HG02623 (cell line): ENCODE data around the gene SURF2.

Experiments used
- ATAC-seq: cut with Tn5 transposase; IDR thresholded peaks from one replicate; pipeline ENCODE4 v1.9.1; 2021; ENCODE audit warnings: moderate library complexity; ENCODE audit not compliant: unreplicated experiment

The SURF2 gene

DNA sequence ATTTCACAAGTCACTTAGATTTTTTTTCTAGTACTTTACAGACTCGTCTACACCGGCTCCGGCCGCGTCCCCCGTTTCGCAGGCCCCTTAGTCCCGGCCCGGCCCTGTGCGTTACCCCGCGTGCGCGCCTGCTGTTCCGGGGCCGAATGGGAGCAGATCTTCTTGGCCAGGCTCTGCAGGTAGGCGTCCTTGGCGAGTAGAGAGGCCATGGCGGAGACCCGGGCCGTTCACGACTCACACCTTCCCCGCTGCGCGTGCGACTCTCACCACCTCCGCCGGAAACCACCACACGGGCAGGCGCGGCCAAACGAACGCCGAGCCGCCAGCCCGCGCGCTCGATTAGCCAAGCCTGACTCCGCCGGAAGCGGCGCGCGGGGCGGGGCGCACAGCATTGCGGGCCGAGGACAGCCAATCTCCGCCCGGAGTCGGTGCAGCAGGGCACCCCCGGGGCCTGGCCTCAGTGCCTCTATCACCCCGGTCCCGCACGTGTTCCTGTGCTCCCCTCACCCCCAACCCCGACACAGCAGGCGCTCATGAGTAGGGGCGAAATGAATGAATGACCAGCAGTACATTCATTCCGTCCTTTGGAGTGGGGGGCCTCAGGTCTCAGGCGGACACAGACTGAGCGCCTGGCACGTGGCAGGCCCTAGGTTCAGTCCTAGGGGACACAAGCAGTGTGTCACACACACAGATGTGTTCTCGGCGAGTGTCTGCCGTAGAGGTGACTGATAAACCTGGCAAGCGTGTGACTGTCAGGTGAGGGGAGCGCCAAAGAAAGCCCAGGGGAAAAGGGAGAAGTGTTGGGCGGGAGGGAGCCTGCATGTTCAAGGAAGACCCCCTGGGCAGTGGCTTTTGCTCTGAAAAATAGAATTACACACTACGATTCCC lies 20.2 kb upstream of the SURF2 start, which contains the start of gene SURF6:
Gene SURF6 (minus strand): TSS at position 265 of the 888 bp plus-strand sequence. CDS start 56 bp downstream, at position 209.
- ATAC-seq: peak; percentile 85

DNA sequence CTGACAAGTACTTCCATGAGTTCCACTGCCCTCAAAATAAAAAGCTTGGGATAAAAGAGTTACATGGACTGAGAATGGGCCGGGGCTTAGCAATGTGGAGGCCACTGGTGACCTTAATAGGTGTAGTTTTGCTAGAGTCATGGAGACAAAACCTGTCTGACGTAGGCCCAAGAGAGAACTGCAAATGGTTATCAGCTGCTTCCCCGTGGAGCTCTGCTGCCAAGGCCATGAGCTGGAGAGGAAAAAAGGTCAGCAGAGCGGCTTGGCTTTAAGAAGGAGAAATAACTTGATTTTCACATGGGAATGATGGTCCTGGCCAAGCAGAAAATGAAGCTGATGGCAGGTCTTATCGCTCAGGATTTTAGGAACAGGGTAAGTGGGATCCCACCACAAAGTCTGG lies 16.7 kb upstream of the SURF2 start:
- ATAC-seq: no peak

DNA sequence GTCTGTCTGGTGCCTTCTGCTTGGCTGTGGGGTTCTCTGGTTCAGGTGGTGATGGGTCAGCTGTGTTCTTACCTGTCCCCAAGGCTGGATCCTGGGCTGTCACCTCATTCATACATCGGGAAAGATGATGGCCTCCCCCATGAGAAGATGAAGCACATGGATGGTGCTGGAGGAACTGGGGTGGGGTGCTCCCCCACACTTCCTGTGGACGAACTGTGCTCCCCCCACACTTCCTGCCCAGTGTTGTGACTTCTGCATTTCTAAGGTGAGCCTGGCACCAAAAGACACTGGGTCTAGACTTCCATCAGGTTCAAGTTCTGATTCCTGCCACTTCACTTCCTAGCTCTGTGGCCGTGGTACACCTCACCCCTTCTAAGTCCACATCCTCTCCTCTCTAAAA lies 16.1 kb upstream of the SURF2 start:
- ATAC-seq: no peak

DNA sequence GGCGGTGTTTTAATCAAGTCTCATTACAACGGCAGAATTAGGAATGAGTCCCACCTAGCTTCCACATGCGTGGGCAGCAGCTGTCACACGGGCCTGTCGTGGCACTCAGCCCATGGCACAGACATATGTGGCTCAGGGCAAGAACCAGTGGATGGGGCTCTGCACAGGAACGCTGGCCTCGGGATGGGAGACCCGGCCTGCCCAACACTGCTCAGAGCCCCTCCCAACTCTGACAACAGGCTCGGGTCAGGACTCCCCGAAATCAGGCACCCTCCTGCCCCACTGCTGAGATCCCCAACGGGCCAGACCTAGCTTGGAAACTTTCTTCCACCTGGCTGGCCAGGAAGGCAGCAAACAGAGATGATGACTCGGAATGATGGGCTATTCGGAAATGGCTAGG lies 15.4 kb upstream of the SURF2 start:
- ATAC-seq: no peak

GRCh38 chr9:133341369-133342068 lies 14.8 kb upstream of the SURF2 start:
- no peak for ATAC-seq

- no peak for ATAC-seq
Measured at GRCh38 chr9:133342069-133342406, 14.3 kb upstream of the SURF2 start.

GRCh38 chr9:133342570-133342969 lies 13.8 kb upstream of the SURF2 start:
- ATAC-seq: no peak

DNA sequence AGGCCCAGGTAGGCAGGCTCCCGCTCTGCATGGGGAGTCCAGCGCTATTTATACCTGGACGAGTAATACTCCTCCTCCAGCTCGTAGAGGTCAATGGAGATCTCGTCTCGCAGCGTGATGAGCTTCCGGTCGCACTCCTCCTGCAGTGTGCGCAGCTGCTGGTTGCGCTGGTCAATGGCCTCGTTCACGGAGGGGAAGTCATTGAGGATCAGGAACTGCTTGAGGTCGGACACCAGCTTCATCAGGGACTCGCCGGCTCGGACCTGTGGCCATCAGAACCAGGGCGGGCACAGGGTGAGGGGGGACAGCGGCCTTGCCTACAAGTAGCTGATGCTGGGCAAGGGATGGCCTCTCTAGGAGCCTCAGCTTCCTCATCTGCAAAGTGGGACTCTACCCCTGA lies 12.3 kb upstream of the SURF2 start:
- no peak for ATAC-seq

DNA sequence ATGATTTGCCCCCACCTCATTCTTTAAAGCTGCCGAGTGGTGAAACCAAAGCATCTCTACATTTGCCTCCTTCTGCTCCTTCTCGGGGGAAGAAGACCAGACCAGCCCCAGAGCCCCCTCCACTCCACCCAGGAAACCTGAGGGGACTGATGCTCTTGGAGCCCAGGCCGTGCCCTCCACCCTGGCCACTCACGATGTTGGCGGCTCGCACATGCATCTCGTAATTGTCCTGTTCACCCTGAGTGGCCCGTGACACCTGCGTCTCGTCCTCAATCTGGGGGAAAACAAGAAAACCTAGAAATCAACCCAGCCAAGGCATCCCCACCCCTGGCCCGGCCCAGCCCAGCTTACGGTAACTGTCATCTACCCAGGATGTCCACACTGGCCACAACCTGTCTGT lies 11.4 kb upstream of the SURF2 start:
- no peak for ATAC-seq

DNA sequence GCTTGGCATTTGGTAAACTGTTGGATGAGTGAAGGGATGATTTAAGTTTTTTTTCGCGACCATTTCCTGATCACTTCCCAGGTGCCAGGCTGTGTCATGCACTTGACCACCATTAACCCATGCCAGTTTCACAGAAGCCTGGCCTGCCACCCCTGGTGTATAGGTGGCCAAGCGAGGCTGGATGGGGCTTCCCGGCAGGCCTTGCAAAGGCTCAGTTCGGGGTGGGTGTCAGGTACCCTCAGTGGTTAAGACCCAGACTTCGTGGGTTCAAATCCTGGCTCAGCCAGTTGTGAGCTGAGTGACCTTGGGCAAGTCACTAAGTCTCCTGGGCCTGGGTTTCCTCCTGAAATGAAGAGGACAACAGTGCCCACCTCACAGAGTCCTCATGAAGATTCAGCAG lies 10.8 kb upstream of the SURF2 start:
- ATAC-seq: no peak

- no peak for ATAC-seq
Measured at GRCh38 chr9:133346021-133346785, 10.1 kb upstream of the SURF2 start.

DNA sequence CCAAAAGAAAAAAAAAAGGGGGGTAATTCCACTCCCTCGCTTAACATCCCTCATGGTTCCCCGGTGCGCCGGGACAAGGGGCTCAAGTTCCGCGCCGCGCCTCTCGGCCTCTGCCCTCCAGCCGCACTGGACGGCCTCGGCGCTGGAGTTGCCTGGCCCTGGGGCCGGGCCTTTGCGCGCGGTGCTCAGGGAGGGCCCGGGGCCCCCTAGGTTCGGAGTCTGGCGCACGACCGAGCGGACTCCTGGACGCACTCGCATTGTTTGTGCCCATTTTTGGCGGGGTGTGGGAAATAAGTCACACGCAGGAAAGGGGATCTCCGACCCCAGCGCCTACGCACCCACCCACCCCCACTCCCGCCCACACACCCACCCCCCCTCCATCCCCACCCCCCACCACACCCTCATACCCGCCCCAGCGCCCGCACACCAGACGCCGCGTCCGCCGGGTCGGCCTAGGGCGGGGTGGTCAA lies 8.8 kb upstream of the SURF2 start:
- ATAC-seq: peak; percentile 31

- ATAC-seq: peak; percentile 76
Measured at GRCh38 chr9:133347985-133348717, 8.2 kb upstream of the SURF2 start, which contains the start of the genes MED22 and RPL7A. Gene MED22 (minus strand): TSS chr9:133348131. CDS start chr9:133346662, 1,469 bp downstream. Gene RPL7A (plus strand): TSS chr9:133348218. CDS start chr9:133348244, 26 bp downstream.

DNA sequence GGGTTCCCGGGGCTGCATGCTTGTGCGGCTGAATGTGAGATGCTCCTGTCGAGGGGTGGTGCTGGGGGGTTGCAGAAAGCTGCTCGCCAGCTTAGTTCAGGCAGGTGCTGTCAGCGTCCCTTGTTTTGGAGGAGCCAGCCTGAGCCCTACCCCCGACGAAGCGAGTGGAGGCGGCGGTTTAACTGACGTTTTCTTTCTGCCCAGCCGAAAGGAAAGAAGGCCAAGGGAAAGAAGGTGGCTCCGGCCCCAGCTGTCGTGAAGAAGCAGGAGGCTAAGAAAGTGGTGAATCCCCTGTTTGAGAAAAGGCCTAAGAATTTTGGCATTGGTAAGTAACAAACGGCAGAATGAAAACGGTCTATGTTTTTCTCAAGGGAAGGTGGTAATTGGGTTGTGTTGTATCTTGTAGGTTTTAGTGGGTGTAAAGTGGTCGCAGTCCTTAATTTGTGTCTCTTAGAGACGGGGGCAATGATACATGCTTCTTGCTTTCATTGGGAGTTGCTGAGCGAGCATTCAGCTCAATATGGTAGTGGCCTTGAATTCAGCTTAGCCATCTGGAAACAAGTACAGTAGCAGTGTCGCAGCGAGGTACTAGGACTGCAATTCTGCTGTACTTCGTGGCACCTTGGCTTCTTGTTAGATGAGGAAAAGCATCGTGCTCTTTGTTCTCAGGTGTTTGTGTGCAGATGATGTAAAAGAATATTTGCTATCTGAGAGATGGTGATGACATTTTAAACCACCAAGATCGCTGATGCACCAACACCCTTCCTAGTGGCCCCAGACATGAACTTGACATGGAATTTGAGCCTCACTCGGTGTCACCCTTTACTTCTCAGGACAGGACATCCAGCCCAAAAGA lies 7.4 kb upstream of the SURF2 start:
- no peak for ATAC-seq

DNA sequence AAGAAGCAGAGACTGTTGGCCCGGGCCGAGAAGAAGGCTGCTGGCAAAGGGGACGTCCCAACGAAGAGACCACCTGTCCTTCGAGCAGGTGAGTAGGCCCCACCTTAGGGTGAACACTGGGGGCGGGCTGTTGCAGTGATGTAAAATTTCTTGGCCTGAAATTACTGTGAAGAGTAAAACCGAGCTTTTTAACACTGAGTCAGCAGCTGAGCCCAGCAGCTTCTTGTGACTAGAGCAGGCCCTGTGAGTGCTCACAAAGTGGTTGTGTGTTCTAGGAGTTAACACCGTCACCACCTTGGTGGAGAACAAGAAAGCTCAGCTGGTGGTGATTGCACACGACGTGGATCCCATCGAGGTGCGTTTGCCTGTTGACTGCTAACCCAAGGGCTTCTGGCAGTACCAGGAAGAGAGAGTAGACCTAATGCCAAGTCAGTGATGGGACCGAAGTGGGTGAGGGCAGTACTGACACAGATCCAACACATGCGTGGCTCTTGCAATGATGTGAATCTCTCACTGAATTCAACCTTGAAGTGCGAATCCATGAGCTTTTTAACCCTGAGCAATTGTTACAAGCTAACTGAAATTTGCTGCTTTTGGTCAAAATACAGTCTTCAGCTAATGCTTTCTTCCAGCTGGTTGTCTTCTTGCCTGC lies 6.3 kb upstream of the SURF2 start:
- no peak for ATAC-seq

DNA sequence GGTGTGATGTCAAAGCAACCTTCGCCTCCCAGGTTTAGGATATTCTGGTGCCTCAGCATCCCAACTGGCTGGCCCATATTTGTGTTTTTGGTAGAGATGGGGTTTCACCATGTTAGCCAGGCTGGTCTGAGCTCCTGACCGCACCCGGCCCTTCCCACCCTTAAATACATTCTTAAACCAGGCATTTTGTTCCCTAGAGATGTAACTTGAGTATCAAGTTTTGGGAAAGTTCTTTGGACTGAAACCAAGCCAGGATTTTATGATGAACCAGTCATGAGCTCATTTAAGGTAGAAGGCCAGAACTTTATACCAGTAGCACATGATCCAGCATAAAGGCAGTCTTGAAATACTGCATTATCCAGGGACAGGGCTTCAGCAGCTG lies 4.8 kb upstream of the SURF2 start:
- ATAC-seq: no peak

DNA sequence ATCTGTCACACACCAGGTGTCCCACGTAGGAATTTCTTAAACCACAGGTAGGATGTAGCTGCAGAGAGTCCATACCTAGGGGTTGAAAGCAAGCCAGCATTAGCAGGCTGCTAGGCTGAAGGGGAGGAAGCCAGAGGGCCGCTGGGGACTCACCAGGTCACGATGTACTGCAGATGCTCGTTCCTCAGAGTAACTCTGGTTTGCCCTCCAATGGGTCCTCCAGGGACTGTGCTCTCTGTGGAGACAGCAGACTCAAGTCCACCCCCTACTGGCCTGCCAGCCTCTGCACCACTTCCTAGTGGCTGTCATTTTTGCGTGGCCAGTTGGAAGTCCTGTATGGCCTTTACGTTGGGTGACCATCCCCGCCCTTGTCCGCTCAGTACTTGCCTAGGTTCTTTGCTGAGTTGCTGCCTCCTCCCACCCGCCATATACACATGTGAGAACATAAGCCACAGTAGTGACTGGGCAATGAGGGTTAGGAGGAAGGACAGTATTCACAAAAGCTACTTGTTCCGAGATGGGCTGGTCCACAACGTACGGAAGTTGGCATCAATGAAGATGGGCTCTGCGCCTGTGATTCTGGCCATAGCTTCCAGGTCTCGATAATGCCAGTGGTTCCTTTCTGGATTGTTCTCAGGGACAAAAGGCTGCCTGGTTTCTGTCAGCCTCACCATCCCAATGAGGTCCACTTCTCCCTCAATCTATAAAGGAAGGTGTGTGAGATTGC lies 4.3 kb upstream of the SURF2 start:
- no peak for ATAC-seq

DNA sequence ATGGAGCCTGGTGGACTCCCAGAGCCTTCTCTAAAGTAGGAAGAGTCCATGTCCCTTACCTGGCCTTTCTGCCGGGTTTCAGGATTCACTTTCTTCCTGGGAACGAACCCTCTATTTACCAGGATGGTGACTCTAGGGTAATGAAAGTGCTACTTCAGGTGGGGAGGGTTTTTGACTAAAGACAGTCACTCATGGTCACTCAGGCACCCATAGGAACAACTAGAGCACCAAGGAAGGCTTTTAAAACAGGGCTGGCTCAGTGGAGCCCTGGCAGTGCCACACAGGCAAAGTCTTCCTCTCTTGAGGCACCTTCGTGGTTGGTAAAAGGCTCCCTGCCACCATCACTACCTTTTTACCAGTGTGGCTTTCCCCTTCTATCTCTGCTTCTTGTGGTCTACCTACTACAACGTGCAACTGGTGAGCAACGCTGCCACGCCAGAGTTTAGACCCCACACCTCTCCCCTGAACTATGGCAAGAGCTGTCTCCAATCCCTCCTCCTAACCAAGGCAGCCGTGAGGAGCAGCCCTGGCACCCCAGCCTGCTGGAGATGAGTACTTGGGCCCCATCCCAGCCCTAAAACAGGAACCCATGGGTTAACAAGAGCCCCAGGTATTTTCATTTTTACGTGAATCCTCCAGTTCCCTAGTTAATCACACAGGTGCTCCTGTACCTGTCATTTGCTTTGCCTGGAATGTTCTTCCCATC lies 3.6 kb upstream of the SURF2 start:
- no peak for ATAC-seq
